HG02642 (cell line): ENCODE data around the gene SETBP1.

Source experiments
- ATAC-seq: cut with Tn5 transposase; IDR thresholded peaks from one replicate; pipeline ENCODE4 v1.9.1; 2021; ENCODE audit warnings: mild to moderate bottlenecking; ENCODE audit not compliant: unreplicated experiment, poor library complexity

Gene SETBP1

DNA sequence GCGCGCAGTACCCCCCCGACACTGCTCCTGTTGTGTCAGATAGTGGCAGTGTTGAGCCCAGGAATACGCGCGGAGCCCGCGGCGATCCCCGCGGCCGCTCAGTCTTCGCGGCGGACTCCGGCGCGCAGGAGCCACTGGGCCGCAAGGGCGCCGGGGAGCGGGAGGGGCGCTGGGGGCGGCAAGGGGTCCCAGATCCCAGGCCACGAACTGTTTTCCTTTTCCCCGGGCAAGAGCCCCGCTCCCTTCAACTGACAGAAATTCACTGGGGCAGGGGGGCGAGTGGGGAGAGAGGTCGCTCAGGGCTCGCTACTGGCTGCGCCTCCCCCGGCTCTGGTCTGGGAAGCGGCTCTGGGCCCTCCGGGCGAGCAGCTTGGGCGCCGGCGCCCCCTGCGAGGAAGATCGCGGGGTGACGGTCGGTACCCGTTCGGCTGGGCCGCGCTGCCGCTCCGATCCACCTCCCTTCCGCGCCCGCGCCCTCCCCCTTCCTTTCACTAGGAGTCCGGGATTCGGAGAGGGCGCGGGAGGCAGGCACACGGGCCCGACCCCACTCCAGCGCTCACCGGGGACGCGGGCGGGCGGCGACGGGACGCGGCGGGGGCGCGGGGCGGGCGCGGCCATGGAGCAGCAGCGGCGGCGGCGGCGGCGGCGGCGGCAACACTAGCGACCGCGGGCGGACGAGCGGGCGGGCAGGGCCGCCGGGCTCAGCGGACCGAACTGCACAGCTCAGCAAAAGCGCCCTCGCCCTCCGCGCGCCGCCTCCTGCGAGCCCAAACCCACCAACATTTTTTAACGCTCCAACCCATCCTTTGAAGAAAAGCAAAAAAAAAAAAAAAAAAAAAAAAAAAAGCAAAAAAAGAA is 1.4 kb upstream of the SETBP1 start:
- peak; percentile 91 for ATAC-seq

DNA sequence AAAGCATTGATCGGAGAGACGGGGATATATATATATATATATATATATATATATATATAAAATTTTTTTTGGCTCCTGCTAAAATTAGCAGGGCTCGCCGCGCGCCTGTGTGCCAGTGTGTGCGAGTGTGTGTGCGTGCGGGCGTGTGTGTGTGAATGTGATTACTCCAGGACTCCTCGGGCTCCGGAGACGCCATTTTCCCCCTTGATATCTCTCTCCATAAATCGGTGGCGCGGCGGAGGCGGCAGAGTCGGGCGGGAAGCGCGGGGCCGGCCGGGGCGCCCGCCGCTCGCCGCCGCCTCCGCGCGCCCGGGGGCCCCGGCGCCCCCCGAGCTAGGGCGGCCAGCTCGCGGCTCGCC is 795 bp upstream of the SETBP1 start:
- ATAC-seq, result no peak

DNA sequence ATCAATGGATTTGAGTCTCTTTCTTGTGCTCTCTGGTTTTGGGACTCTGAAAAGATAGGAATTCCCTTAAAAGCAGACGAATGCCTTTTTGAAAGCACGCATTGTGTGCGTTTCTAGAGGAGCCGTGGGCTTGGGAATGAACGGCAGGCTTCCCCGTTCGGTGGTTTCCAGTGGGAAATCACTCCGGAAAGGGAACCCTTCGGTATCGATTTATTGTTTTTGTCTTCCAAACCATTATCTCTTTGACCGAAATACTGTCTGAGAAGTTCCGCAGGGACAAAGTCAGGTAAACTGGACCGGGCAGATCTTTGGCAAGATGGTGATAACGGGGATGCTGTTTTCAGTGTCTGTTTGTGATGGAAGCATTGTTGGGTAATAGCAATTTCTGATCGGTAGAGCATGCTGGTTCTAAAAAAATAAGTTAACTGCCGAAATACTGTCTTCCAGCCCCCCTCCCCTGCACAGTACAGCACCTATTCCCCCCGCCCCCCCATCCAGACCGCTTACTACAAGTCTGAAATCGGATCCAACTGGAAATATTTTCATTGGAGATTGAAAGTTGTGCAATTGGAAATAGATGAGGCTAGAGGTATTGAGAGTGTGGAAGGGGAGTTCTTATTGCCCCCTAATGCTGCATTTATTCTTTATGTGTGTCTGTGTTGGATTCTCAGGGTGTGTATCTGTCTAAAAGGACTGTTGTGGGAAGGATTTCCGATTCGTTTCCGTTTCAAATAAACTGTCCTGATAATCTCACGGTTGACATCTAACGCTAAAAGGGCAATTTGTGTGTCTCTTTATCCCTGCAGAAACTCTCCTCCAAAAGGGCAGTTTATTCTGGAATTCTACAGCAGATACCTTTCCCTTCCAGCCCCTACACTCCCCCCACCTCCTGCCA is 635 bp downstream of the SETBP1 start:
- ATAC-seq, result no peak

DNA sequence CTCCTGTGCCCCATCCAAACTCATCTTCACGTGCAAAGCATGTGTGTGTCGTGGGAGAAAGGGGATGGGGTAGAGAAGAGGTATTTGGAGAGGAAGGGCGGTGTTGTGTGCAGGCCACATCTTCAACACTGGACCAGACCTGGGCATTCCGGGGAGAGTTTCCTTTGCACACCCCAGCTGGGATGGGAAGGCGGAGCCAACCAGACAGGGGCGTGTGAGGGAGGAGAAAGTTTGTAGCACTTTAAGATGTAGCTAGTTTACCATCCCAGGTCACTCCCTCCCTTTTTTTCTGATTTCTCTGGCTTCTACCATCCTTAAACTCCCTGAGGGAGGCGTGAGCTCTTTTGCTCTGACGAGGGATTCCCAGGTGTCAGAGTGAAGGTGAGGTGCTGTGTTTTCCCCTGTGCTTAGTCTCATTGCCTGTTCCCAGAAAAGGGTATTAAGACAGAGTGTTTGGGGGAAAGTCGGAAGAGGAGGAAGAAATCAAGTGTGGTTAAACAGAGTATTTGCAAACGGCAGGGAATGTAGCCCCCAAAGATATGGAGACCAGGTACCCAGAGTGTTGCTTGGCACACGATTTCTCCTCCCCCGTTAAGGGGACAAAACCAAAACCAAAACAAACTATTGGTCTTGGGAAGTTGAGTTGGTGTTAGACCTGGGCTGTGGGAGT is 1.6 kb downstream of the SETBP1 start:
- ATAC-seq, result no peak

DNA sequence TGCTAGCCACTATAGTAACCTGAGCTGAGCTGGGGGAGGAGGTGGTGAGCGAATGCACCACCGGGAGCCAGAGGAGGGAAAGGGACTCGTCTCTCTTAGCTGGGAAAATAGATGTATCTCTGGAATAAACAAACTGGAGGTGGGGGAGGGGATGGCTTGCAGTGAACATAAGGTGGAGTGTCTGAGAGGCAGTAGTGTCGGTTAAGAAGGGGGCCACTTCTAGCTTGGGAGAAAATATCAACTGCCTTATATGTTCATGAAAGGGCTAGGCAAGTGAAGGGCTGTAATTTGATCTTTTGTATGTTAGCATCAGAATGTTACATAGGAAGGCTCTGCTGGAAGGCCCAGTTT is 2.2 kb downstream of the SETBP1 start:
- no peak for ATAC-seq

DNA sequence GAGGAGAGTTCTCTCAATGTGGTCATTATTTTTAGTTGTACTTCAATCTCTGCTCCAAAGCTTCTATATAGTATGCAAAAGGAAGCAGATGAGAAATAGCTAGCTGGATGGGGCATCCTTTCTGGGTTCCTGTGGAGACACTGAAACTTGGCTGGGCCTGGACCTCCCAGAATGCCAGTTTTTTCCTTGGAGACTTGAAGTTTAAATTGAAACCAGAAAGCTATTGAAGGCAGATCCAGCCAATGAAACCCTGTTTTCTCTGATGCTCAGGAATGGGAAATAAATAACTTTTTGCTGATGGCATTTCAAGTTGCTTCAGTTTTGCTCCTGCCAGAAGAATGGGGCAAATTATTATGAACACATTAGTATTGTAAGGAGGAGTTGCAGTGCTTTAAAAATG is 2.9 kb downstream of the SETBP1 start:
- no peak for ATAC-seq

DNA sequence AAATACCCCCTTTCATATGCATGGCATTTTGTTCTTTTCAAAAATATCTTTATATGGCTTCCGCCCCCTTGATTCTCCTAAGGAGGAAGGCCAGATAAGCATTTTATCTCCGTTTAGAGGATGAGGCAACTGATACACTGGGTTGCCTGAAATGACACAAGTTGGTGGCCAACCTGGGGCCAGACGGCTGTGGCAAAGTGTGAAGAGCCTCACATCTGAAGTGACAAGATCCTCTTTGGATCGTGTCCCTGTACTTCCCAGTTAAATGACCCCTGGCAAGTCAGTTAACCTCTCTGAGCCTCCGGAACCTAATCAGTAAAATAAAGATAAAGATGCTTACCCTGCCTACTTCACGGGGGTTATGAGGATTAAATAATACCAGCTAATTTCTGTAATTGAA is 4.6 kb downstream of the SETBP1 start:
- no peak for ATAC-seq

DNA sequence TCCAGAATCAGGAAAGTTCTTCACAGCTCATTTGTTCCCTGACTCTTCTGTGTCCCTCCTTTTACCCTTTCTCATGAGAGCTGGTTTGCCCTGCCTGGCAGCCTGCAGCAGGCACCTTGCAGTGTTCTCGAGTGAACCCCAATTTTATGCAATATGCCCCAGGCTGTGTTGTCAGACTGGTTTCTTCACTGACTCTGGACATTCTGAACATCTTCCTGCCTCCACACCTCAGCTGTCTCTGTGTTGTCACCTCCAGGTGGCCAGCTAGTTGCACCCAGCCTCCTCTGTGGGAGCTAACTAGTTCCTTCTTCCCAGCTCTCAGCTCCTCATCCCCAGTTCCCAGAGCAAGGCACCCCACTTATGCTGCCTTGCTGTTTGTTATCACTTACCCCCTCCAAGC is 5.5 kb downstream of the SETBP1 start:
- ATAC-seq, result no peak

DNA sequence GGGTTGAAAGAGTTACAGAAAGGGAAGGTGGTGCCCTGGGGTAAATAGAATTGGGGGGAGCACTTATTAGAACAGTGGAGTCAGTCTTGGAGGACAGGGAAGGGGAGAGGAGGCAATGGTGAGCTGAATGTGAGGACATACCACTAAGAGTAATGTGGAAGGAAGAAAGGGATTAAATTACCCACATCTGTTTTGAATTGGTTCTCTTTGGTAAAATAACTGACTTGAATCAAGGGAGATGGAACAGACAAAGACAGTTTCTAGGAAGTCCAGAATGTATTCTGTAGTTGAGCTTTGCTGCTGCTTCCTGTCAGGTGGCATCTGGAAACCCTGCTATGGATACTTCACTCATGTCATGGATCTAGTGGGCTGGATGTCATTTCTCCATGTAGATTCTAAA is 6.7 kb downstream of the SETBP1 start:
- ATAC-seq, result no peak

DNA sequence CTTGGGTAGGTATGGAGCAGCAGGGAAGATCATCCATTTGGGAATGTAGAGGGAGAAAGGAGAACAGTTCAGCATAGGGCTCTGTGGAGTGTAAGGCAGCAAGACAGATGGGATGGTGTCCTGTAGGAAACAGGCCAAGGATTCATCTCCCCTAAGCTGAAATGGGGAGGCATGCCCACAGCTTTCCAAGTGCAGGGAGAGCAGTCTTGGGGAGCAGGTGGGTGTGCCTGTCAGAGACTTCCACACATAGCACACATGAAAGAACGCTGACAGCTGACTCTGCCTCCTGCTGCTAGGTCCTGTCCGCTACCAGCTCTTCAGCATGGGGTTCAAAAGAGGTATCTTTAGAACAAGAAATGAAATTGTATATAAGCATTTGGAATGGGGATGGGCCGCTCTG is 9.0 kb downstream of the SETBP1 start:
- no peak for ATAC-seq

DNA sequence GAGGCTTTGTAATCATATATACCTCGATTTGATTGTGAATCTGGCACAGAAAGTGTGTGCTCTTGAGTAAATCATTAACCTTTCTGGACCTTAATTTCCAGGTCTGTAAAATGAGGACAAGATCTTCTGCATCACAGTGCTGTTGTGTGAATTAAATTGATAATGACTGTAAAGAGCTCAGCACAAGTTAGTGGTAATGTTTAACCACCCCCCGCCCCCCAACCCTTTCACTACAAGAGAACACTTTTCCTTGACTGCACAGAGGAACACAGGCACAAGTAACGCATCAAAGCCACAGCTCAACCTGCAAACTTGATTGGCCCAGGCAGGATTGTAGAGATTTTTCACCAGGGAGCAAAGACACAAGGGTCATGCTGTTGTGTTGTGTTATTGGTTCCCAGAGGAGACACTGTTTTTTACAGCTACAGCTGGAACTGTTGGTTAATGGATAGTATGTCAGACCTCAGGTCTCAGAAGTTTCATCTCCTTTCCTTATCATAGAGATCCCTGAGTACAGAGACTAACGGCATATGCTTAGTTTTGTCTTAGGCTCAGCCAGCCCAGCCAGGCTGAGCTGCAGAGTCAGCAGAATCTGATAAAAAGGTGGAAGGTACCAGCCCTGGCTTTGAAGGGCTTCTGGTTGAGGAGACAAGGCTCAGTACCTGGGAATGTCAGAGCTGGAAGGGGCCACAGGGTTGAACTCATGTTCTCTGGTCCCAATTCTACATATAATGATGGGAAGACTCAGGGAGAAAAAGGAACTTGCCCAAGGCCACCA is 10.6 kb downstream of the SETBP1 start:
- ATAC-seq, result no peak

DNA sequence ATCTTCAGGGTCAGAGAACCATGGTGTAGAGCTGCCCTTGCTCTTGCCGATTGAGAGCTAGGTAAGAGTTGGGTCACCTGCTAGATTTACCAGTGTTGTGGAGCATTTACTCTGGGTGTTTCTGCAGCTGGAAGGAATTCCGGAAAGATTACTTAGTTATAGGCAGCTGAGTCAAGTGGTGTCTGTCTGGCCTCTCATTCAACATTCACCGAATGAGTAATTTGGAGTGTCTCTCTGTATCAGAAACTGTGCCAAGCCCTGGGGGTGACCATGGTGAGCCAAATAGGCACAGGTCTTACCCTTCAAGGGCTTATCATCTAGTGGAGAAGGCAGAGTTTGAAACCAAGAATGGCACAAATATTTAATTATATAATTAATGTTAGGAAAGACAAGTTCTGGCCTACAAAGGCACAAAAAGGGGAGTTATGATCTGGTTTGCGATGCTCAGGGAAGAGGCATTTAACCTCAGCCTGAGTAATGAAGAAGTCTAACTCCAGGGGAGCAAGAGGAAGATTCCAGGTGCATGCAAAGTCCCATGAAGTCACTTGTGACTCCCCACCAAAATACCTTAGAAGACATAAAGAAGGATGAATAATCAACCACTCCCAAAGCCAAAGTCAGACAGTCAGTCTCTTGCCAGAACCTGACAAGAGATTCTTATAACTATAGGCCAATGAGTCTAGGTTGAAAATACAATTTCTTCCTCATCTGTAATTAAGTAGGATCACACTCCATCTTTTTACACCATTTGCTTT is 12.5 kb downstream of the SETBP1 start:
- ATAC-seq, result no peak

DNA sequence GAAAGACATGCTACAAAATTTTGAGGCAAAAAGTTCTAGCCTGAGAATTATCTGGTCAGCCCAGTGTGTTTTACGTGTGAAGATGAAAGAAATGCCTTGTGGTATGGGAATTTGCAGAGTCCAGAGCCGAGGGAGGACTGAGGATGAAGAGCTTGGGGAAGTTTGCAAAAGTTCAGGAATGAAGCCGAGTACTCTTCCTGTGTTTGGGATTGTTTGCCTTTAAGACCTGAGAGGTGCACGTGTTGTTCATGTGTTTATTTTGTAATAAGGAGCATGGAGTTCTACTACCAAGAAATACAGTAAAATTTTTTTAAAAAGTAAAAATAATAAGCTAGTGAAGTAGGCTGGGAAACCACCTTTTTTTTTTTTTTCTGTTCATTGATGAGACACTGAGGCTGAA is 14.8 kb downstream of the SETBP1 start:
- ATAC-seq, result no peak

DNA sequence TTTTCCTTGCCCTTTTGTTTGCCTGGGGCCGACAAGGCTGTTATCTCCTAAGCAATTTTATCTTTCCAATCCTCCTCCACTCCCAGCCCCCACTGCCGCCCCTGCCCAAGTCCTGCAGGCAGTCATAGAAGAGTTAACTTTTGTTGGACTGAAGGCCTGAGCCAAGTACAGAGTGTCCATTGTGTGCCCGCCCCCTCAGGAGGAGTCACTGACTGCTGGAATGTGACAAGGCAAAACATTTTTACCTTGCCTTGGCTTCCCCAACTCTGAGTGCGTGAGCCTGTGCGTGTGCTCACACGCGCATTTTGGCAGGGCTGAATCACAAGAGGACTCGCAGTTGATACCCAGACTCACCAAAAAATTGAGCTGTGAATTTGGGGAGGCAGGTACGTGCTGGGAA is 16.2 kb downstream of the SETBP1 start:
- no peak for ATAC-seq

DNA sequence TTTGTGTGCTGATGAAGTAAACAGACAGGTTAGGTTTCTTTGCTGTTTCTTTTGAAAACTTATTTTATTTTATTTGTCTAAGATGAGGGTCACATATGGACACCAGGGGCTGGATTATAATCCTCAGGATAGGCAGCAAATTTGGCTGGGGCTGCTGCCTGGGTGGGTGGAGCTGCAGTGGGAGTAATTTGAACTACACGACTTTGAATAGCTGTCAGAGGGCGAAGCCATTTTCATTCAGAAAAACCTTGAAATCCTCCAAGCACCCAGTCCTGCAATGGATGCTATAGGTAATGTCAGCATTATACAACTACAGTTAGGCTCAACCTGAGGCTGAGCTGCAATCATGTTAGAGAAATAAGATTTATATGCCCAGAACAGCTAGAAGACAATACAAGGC is 16.6 kb downstream of the SETBP1 start:
- ATAC-seq, result no peak

DNA sequence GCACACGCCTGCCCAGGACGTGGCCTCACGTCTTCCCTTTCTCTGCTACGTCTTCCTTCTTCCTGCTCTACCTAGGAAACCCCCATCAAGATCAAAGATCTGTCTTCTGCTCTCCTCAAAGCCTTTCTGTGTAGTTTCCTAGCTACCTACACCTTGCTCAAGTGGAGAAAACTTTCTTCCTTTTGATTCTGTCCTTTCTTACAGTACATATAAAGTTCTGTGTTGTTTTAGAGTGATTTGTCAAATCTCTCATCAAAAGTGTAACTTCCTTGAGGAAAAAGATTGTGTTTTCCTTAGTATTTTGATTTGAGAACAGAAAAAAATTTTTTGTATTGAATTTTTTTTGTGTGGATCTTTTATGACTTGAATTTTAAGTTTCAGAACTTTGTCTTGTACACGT is 17.8 kb downstream of the SETBP1 start:
- no peak for ATAC-seq

DNA sequence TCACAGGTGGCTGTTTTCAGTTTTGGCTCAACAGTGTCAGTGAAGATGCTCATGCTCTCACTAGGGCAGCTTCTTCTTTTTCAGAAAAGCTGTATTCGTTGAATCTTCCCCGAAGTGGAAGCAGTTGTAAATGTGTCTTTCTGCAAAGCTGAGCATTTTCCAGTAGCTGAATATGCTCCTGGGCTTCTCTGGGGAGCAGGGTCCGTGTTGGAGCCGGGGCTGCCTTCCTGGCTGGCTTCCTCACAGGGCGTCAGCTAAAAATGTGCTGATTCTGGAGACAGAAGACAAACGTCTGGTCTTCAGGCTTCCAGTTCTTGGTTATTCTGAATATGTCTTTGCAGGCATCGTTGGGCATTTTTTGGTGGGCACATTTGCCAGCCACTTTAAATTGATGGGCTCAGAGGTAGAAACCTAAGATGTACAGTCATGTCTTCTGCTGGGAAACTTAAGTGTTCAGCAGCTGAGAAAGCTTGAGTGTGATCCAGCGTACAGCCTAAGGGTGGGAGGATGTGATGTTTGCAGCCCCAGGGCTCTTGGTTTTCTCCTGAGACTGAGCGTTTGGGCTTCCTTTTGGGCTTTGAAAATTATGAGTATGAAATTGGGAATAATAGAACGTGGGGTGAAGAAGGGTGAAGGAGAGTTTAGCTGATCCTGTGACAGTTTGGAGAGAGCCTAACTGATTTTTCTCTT is 19.0 kb downstream of the SETBP1 start:
- ATAC-seq, result no peak

DNA sequence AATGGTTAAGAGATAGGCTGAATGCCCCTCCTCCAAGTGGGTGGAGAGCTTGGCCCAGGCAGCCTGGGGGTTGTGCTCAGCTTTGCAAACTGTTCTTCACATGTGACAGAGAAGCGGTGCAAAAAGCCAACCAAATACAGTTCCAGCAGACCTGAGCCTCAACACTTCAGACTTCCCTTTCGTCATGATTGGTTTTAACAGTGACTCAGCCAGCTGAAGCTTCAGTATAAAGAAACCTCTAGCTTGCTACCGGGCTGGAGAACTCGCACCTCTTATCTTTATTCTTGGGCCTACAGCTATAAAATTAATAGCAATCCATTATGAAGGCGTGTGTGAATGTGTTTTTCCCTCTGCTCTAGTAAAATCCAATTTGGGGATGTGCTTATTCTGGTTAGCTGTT is 20.0 kb downstream of the SETBP1 start:
- peak; percentile 41 for ATAC-seq

DNA sequence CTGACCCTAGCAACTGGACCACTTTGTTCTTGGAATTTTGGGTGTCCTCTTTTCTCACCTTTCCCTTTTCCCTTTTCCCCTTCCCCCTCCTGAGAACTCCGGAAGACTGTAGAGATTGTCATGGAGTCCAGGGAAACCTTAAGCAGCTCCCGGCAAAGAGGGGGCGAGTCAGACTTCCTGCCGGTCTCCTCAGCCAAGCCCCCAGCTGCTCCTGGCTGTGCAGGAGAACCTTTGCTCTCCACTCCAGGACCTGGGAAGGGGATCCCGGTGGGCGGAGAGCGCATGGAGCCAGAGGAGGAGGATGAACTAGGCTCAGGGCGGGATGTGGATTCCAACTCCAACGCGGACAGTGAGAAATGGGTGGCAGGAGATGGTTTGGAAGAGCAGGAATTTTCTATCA is 20.5 kb downstream of the SETBP1 start:
- ATAC-seq, result no peak
